Epithelial cell of proximal tubule (primary cell): ENCODE measurements around the gene SGCA. TPM values are rescaled to one million over a fixed set of nuclear protein-coding genes. Genes with fewer than 3 reads are reported as not detected.

Source experiments
- DNase-seq: peaks from one replicate; pipeline ENCODE4 v3.0.0-alpha.2; 2011; ENCODE audit warnings: low read depth
- H3K4me3 ChIP-seq: 2 replicates; pipeline ENCODE4 v1.5.1; 2011; ENCODE audit warnings: low read depth, mild to moderate bottlenecking, low read length
- total RNA-seq: library from RNA; depleted of rRNA; stranded (reverse); fragments of >200 nt; gene quantifications from 2 replicates; pipeline ENCODE4 v1.2.3, GENCODE V29; 2015
- TF ChIP-seq, protein P1 (sequence below): conservative IDR thresholded peaks from 2 replicates; pipeline ENCODE4 v1.5.1; 2012; ENCODE audit warnings: low read depth, mild to moderate bottlenecking, low read length

Gene SGCA
- total RNA-seq, 1 donor from 2014 or later, result 0.69 TPM

- DNase-seq, result no peak
- TF ChIP-seq, protein P1, sequence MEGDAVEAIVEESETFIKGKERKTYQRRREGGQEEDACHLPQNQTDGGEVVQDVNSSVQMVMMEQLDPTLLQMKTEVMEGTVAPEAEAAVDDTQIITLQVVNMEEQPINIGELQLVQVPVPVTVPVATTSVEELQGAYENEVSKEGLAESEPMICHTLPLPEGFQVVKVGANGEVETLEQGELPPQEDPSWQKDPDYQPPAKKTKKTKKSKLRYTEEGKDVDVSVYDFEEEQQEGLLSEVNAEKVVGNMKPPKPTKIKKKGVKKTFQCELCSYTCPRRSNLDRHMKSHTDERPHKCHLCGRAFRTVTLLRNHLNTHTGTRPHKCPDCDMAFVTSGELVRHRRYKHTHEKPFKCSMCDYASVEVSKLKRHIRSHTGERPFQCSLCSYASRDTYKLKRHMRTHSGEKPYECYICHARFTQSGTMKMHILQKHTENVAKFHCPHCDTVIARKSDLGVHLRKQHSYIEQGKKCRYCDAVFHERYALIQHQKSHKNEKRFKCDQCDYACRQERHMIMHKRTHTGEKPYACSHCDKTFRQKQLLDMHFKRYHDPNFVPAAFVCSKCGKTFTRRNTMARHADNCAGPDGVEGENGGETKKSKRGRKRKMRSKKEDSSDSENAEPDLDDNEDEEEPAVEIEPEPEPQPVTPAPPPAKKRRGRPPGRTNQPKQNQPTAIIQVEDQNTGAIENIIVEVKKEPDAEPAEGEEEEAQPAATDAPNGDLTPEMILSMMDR, result no peak
- H3K4me3 ChIP-seq, result no peak overlapping the region
Observed at GRCh38 chr17:50209133-50209471, 43.3 kb downstream of the SGCA start.

- H3K4me3 ChIP-seq, result no peak overlapping the region
- no peak for DNase-seq
- TF ChIP-seq, protein P1, result no peak
Observed at GRCh38 chr17:50209472-50210239, 43.9 kb downstream of the SGCA start.

GRCh38 chr17:50210240-50211225 is 44.7 kb downstream of the SGCA start:
- no peak overlapping the region for H3K4me3 ChIP-seq
- TF ChIP-seq, protein P1, result no peak
- no peak for DNase-seq

GRCh38 chr17:50211249-50212120 is 45.7 kb downstream of the SGCA start:
- DNase-seq, result no peak
- no peak overlapping the region for H3K4me3 ChIP-seq
- TF ChIP-seq, protein P1, result no peak

GRCh38 chr17:50212121-50212843 is 46.5 kb downstream of the SGCA start:
- no peak overlapping the region for H3K4me3 ChIP-seq
- TF ChIP-seq, protein P1, result no peak
- no peak for DNase-seq
